Thymus (tissue), 14 donors: Measurements from ENCODE around the gene LGI1. TPM values are rescaled to one million over a fixed set of nuclear protein-coding genes. Genes with fewer than 3 reads are reported as not detected.

Experiments used
- DNase-seq, 9 donors: peaks; one replicate each; pipeline ENCODE4 v3.0.0-alpha.2; 2013; ENCODE audit warnings: low spot score in 9 of 9, low read depth in 6 of 9, missing footprints in 1 of 9
- H3K27ac ChIP-seq, 2 donors: one replicate each; pipeline ENCODE4 v1.5.1; 2013; ENCODE audit warnings: control low read depth in 1 of 2, low read depth in 1 of 2, low read length in 1 of 2, mild to moderate bottlenecking in 1 of 2, moderate library complexity in 1 of 2
- H3K27me3 ChIP-seq, 2 donors: one replicate each; pipeline ENCODE4 v1.5.1; 2013; ENCODE audit warnings: low read length in 1 of 2; ENCODE audit not compliant: control insufficient read depth in 2 of 2, insufficient read depth in 1 of 2
- H3K36me3 ChIP-seq, 2 donors: one replicate each; pipeline ENCODE4 v1.5.1; 2013; ENCODE audit warnings: low read length in 1 of 2, mild to moderate bottlenecking in 1 of 2, moderate library complexity in 1 of 2; ENCODE audit not compliant: control insufficient read depth in 2 of 2, insufficient read depth in 2 of 2
- H3K4me1 ChIP-seq, 2 donors: one replicate each; pipeline ENCODE4 v1.5.1; 2013; ENCODE audit warnings: low read length in 2 of 2; ENCODE audit not compliant: control insufficient read depth in 2 of 2, insufficient read depth in 2 of 2
- H3K4me3 ChIP-seq, 2 donors: one replicate each; pipeline ENCODE4 v1.5.1; 2013; ENCODE audit warnings: low read length in 2 of 2, control low read depth in 1 of 2, mild to moderate bottlenecking in 1 of 2
- H3K9me3 ChIP-seq, 2 donors: one replicate each; pipeline ENCODE4 v1.5.1; 2013; ENCODE audit warnings: low read length in 1 of 2, mild to moderate bottlenecking in 1 of 2; ENCODE audit not compliant: control insufficient read depth in 2 of 2, insufficient read depth in 1 of 2
- WGBS: extraction: QIAGEN DNeasy Blood & Tissue Kit; methylation state at CpG from one replicate; pipeline ENCODE4 v1.1.7; 2013; 5-methylcytosine and 5-hydroxymethylcytosine counted together
- long read RNA-seq, 10 donors: transcript quantifications; one replicate each; lab custom pipeline, GENCODE V29; 2026
- polyA plus RNA-seq: library from polyadenylated mRNA; stranded (reverse); fragments of 200-250 nt; gene quantifications from one replicate; pipeline ENCODE4 v1.2.3, GENCODE V29; 2013
- total RNA-seq: library from RNA; stranded (reverse); fragments of 120-200 nt; gene quantifications from one replicate; pipeline ENCODE4 v1.2.4, GENCODE V29; 2013
- donor health status: healthy.

The LGI1 gene
- total RNA-seq (0.28 TPM), polyA plus RNA-seq (0.18 TPM)
- long read RNA-seq, donor 1: 0 reads
- long read RNA-seq, donor 2: 0 reads
- long read RNA-seq, donor 3, partial matches to known transcripts: 0 of 1 reads
- long read RNA-seq, donor 3, other reads (novel, unspliced or antisense): 0 of 1 reads
- long read RNA-seq, donor 4, partial matches to known transcripts: 0 of 1 reads
- long read RNA-seq, donor 4, other reads (novel, unspliced or antisense): 0 of 1 reads
- long read RNA-seq, donor 5: 0 reads
- long read RNA-seq, donor 6: 0 reads
- long read RNA-seq, donor 7: 0 reads
- long read RNA-seq, donor 8: 0 reads
- long read RNA-seq, donor 9: 0 reads
- long read RNA-seq, donor 10: 0 reads

DNA sequence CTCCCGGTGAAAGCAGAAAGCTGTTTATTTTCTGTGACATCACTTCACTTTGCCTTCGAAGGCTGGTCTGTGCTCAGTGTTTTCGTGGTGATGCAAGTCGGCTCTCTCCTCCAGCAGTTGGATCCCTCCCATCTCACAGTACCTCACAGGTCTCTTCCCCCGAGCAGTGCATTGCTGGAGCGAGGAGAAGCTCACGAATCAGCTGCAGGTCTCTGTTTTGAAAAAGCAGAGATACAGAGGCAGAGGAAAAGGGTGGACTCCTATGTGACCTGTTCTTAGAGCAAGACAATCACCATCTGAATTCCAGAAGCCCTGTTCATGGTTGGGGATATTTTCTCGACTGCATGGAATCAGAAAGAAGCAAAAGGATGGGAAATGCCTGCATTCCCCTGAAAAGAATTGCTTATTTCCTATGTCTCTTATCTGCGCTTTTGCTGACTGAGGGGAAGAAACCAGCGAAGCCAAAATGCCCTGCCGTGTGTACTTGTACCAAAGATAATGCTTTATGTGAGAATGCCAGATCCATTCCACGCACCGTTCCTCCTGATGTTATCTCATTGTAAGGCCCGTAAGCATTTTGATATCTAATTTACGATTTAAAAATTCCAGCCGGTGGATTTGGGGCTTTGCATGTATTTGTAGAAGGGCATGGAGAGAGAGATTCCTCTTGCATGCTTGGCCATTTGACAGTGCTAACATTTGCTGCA is at the start of gene LGI1:
TSS of gene LGI1 (plus strand) at position 136 of the 707 bp plus-strand sequence. CDS start at position 345, 209 bp downstream.
- Histone ChIP-seq H3K9me3 (no peaks in the 10 kb centered on the region), H3K27ac (no peak within 1 kb of the TSS), H3K4me1 (no peaks in the 10 kb centered on the region), H3K27me3 (peaks cover 10 to 59% of the 10 kb centered on the region in 2 donors), H3K36me3 (no peaks in the 10 kb centered on the region), H3K4me3 (no peak within 1 kb of the TSS)
- DNase-seq: no peak
- WGBS: 21% methylated on average over 16 of the region's 16 CpGs

DNA sequence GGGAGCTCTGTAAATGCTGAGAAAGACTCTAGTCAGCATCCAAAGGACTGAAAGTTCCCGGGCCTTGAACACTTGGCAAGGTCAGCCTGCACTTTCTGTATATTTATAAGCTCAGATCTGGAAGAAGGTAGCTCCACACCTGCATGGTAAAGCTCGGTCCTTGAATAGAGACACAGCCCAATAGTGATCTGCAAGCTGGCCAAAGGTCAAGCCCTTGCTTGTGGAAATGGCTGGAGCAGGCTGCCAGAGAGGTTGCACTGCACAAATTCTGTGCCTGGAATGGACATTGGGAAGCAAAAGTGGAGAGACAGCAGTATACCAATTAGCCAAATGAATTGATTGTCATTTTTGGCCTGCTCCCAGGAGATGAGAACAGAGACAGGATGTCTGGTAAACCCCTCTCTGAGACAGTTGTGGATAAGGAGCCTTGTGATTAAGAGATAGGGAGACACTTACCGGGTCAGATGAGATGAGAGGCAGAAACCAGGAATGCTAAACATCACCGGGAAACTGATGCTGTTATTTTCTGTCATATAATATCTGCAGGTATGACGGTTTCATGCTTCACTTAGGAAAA is 47.3 kb upstream of the LGI1 start:
- Histone ChIP-seq H3K36me3 (no peaks in the 10 kb centered on the region), H3K4me1 (no peaks in the 10 kb centered on the region), H3K27ac (no peak overlapping the region), H3K27me3 (no peaks in the 10 kb centered on the region), H3K4me3 (no peak overlapping the region), H3K9me3 (no peaks in the 10 kb centered on the region)
- 92% methylated on average over 5 of the region's 5 CpGs for WGBS
- DNase-seq: peak in 1 of 9 donors; percentile 5

GRCh38 chr10:93711891-93712290 is 45.8 kb upstream of the LGI1 start:
- no peak for DNase-seq
- Histone ChIP-seq H3K36me3 (no peaks in the 10 kb centered on the region), H3K9me3 (no peaks in the 10 kb centered on the region), H3K4me1 (no peaks in the 10 kb centered on the region), H3K27ac (no peak overlapping the region), H3K4me3 (no peak overlapping the region), H3K27me3 (no peaks in the 10 kb centered on the region)
- WGBS: 96% methylated on average over 3 of the region's 3 CpGs

- 89% methylated on average over 2 of the region's 2 CpGs for WGBS
- no peaks in the 10 kb centered on the region for H3K9me3 ChIP-seq
- DNase-seq: no peak
- H3K4me1 ChIP-seq: no peaks in the 10 kb centered on the region
- H3K36me3 ChIP-seq: no peaks in the 10 kb centered on the region
- no peak overlapping the region for H3K27ac ChIP-seq
- no peak overlapping the region for H3K4me3 ChIP-seq
- H3K27me3 ChIP-seq: no peaks in the 10 kb centered on the region
Observed at GRCh38 chr10:93712593-93712992, 45.1 kb upstream of the LGI1 start.

DNA sequence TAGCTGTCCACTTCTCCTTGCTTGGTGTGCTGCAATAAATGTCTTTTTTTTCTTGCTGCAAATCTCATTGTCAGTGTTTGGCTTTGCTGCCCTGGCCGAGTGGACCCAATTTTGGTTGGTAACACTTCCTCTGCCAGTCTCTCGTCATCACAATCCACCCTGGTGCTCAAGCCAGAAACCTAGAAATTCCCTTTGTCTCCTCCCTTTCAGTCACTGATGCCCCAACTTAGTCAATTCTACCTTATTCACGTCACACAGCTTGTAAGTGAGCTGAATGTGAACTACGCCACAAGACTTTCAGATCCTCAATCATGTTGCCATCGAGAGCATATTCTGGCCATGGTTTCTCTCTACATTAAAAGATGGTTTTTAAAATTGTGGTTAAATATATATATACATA is 42.4 kb upstream of the LGI1 start:
- WGBS: 98% methylated on average over 5 of the region's 5 CpGs
- Histone ChIP-seq H3K9me3 (no peaks in the 10 kb centered on the region), H3K27ac (no peak overlapping the region), H3K36me3 (no peaks in the 10 kb centered on the region), H3K4me1 (no peaks in the 10 kb centered on the region), H3K4me3 (no peak overlapping the region), H3K27me3 (no peaks in the 10 kb centered on the region)
- peak in 1 of 9 donors; percentile 13 for DNase-seq

DNA sequence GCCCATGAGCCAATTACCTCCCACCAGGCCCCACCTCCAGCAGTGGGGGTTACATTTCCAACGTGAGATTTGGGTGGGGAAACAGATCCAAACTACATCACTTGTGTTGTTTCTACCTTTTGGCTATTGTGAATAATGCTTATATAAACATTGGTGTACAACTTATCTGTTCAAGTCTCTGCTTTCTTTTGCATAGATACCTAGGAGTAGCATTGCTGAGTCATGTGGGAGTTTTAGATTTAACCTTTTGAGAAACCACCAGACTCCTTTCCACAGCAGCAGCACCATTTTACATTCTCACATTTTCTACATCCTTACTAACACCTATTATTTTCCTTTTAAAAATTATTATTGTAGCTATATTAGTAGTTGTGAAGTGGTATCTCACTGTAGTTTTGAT is 41.0 kb upstream of the LGI1 start:
- Histone ChIP-seq H3K9me3 (no peaks in the 10 kb centered on the region), H3K4me3 (no peak overlapping the region), H3K4me1 (no peaks in the 10 kb centered on the region), H3K36me3 (no peaks in the 10 kb centered on the region), H3K27ac (no peak overlapping the region), H3K27me3 (no peaks in the 10 kb centered on the region)
- 67% methylated on average over 1 of the region's 1 CpG for WGBS
- DNase-seq: no peak

DNA sequence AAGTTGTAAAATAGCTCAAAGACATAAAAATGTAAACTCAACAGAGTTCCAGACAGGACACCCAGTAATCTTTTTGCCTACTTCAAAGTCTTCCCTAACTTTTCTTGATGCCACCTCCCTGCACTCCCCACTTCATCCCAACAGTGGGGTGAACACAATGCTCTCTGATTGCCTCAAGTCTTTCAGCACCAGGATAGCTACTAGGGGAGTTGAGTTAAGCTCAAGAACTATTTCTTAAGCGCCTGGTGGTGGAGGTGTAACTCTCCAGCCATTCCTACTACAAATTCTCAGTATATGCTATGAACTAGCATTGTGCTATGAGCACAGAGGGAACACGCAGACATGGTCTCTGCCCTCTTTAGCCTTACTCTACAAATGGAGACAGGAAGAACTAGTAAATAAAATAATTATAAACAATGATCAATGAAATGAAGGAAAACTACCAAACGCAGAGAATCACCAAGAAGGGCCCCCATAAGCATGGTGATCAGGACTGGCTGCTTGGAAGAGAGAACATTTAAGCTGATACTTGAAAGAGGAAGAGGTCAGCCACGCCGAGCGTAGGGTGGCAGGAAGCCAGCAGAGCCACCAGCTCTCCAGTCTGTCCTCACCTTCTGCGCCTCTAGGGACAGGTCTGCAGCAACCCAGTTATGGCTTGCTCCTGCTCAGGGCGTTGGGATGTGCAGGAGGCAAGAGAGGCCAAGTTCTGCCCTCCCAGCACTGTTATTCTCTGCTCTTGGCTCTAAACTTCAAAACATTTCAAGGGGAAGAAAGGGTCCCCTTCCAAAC is 38.6 kb upstream of the LGI1 start:
- no peaks in the 10 kb centered on the region for H3K36me3 ChIP-seq
- H3K9me3 ChIP-seq: no peaks in the 10 kb centered on the region
- no peaks in the 10 kb centered on the region for H3K4me1 ChIP-seq
- no peak overlapping the region for H3K4me3 ChIP-seq
- H3K27ac ChIP-seq: no peak overlapping the region
- no peak for DNase-seq
- H3K27me3 ChIP-seq: no peaks in the 10 kb centered on the region
- WGBS: 45% methylated on average over 8 of the region's 8 CpGs

DNA sequence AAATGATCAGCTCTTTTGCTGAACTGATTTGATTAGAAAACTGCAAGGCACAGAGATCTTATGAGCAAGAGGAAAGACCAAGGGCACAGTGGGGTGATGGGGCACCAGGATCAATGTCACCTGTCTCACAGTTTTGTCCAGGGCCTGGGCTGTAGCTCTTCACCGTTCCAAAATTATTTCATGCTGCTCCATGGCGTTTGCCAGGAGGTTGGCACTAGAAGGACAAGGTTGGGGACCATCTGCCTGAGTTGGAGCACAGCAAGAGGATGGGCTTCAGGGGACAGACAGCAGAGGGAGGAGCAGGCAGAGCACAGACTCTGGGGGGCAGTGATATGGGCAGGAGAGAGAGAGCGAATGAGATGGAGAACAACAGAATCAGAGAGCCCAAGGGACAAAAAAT is 37.8 kb upstream of the LGI1 start:
- DNase-seq: no peak
- no peaks in the 10 kb centered on the region for H3K36me3 ChIP-seq
- H3K9me3 ChIP-seq: no peaks in the 10 kb centered on the region
- H3K27me3 ChIP-seq: no peaks in the 10 kb centered on the region
- no peak overlapping the region for H3K27ac ChIP-seq
- 93% methylated on average over 3 of the region's 3 CpGs for WGBS
- H3K4me3 ChIP-seq: no peak overlapping the region
- H3K4me1 ChIP-seq: no peaks in the 10 kb centered on the region

GRCh38 chr10:93722550-93722949 is 35.2 kb upstream of the LGI1 start:
- H3K27me3 ChIP-seq: no peaks in the 10 kb centered on the region
- no peaks in the 10 kb centered on the region for H3K9me3 ChIP-seq
- no peaks in the 10 kb centered on the region for H3K4me1 ChIP-seq
- DNase-seq: no peak
- no peak overlapping the region for H3K27ac ChIP-seq
- H3K36me3 ChIP-seq: no peaks in the 10 kb centered on the region
- H3K4me3 ChIP-seq: no peak overlapping the region
